ENCODE data around the gene BMP7.
"Not testable (repeated sequence)": the region's sequence is repeated elsewhere in the genome, so short reads cannot be mapped to it uniquely, and the experiment has no call there.

Gene BMP7

DNA sequence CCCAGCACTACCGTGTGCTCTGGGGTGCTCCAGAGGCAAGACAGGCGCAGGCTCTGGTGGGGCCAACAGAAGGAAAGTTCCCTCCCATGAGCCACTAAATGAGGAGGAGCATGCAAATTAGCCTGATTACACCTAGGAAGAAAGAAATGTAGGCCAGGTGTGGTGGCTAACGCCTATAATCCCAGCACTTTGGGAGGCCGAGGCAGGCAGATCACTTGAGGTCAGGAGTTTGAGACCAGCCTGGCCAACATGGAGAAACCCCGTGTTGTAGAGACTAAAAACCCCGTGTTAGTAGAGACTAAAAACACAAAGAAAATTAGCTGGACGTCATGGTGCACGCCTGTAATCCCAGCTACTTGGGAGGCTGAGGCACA lies 75.2 kb downstream of the BMP7 start:
- not testable (repeated sequence) for DNase-seq (ENCODE audit: low read depth, low spot score)

DNA sequence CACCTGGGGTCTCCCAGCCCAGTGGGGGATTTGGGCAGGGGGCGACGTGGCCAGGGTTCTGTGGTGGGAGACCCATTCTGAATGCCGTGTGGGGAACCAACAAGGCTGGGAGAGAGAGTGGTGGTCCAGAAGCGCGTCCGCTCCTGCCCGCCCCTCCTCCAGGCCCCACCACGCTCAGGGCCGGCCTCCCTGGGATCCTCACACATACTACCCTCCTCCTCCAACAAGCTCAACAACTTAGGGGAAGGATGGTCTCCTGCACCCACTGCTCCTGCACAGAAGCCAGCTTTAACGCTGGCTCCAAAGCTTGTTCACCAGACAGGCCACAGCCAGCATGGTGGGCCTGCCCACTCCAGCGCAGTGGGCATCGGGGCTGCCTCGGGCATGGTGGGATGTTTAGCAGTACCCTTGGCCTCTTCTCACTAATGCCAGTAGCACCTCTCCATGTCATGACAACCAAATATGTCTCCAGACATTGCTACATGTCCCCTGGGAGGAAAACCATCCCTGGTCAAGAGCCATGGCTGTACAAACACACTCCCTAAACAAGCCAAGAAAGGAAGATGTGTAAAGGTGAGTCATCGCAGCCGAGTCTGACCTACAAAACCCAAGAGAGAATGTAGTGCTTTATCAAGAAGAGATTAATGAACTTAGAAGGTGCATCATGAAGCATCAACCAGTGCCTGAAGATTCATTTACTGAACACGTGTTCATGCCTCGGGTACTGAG lies 75.7 kb downstream of the BMP7 start:
- no peak for DNase-seq (ENCODE audit: low read depth, low spot score)

DNA sequence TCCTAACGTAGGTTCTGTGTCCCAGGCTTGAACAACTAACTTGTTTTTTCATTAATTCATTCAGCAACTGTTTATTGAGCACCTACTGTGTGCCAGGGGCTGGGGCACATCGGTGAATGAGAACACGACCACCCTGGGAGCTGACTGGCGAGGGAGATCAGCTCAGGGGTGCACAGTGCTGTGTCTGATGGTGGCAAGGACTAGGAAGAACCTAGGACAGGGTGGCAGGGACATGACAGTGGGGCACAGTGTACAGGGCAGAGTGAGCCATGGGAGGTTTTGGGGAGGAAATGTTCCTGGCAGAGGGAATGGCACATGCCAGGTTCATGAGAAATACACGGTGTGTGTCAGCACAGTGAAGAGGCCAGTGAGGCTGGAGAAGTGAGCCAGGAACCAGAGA lies 76.7 kb downstream of the BMP7 start:
- no peak for DNase-seq (ENCODE audit: low read depth, low spot score)

DNA sequence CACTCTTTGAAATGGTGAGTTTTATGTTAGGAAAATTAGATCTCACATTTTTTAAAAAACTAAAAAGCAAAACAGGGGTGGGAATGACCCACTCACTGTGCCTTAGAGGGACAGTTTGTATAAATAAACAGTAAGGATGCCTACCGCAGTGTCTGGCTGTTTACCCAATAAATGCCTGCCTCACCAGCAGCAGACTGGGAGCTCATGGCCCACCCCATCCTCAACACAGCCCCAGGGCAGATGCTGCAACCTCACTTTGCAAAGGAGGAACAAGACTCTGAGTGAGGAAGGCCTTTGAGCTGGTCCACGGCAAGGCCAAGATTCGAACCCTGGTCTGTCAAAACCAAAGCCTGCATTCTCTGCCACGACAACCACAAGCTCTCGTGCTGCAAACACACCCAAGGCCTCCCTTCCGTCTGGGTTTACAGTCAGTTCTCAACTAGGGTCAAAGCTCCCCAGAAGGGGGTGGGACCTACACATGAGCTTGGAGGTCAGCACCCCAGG lies 77.8 kb downstream of the BMP7 start:
- DNase-seq (ENCODE audit: low read depth, low spot score) = no peak

DNA sequence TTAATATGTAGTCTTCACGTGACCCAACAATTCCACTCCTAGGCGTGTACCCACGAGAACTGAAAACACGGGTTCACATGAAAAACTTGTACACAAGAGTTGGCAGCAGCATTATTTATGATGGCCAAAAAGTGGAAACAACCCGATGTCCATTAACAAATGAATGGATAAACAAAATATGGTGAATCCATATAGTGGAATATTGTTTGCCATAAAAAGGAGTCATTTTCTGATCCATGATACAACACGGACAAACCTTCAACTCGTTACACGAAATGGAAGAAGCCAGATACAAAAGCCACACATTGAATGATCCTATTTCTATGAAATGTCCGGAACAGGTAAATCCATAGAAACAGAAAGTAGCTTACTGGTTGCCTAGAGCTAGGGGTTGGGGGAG lies 78.4 kb downstream of the BMP7 start:
- no peak for DNase-seq (ENCODE audit: low read depth, low spot score)

DNA sequence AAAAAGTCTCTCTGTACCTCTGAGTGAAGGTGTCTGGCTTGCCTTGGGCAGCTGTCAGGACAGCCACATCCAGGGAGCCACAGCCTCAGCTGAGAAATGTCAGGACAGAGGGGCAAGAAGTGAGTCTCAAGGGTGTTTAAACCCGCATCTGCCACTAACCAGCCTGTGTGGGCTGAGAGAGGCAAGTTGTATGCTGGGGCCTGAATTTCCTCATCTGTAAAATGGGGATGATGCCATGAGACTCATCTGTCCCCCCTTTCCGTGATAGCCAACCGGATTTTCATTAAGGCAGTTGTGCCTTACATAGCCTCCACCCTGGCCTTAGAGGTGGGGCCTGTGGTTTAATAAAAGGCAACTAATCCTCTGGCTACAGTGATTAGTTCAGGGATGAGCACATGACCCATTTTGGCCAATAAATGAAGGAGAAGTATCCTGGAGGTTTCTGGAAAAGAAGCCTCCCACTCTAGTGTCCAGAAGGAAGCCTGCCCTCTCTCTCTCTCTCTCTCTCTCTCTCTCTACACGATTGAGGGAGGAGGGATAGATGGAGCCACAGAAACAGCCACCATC lies 79.3 kb downstream of the BMP7 start:
- DNase-seq (ENCODE audit: low read depth, low spot score) = no peak

DNA sequence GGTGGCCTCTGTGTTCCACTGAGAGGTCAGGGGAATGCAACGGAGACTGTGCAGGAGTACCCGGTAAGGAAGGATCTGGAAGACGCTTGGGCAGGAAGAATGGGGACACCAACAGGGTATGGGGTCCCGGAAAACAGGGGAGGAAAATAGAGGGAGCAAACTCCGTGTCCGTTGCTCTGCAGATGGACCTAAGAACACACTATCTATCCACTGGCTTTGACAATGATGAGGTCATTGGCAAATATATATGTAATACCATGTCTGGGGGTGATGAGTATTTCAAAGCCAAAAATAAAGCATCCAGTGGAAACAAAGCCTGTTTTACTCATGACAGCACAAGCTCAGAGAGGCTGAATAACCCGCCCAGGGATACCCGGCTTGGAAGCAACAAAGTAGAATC lies 80.2 kb downstream of the BMP7 start:
- DNase-seq (ENCODE audit: low read depth, low spot score) = no peak

DNA sequence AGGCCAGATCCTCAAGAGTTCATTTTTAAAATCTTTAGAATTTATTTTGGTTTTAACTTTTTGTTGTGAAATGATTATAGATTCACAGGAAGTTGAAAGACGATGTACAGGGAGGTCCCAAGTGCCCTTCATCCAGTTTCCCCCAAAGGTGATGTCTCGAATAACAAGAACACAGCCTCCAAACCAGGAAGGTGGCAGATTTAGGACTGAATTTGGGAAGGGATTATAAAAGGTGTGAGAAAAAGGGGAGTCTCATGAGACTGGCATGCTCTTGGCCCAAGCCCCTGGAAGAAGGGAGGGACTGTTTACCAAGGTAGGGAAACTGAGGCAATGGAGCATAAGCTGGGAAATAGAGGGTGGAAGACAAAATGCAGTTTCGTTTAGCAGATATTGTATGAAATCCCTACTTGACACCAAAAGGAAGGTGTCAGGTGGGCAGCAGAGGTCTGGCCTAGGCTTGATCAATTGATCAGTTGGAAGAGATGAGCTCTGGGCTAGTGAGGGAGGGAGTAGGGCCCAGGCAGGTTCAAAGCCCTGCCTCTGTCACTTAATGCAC lies 81.2 kb downstream of the BMP7 start:
- no peak for DNase-seq (ENCODE audit: low read depth, low spot score)

DNA sequence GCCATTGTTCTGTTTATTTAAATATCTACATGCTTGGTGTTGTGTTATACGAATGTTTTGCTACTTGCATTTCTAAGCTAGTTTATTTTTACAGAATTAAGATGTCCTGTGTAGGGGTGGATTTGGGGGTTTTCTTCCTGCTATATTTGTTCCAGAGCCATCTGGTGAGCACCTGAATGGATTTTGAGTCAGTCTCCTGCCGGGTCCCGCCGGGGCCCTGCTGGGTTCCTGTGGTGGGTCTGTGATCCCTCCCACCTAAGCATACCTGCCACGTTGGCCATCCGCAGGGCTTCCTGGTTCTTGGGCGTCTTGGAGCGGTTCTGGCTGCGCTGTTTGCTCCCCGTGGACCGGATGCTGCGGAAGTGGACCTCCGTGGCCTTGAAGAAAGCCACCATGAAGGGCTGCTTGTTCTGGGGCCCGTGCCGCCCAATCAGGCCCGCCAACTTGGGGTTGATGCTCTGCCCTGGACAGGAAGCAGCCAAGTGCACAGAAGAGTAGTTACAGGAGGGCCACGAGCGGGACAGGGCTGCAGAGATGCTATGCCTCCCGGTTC lies 82.9 kb downstream of the BMP7 start:
- no peak for DNase-seq (ENCODE audit: low read depth, low spot score)

DNA sequence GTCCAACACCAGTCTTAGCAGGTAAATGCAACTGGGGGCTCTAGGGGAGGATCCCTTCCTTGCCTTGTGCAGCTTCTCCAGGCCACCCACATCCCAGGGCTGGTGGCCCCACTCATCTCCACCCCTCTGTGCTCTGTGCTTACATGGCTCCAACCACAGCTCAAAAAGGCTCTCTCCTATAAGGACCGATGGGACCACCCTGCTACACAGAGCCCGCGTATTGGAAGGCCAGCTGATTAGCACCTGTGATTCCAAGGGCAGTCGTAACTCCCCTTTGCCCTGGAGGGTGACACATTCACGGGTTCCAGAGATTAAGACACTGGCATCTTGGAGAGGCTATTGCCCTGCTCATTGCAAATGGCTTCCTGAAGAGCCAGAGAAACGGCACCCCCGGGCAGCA lies 84.8 kb downstream of the BMP7 start:
- DNase-seq (ENCODE audit: low read depth, low spot score) = no peak

DNA sequence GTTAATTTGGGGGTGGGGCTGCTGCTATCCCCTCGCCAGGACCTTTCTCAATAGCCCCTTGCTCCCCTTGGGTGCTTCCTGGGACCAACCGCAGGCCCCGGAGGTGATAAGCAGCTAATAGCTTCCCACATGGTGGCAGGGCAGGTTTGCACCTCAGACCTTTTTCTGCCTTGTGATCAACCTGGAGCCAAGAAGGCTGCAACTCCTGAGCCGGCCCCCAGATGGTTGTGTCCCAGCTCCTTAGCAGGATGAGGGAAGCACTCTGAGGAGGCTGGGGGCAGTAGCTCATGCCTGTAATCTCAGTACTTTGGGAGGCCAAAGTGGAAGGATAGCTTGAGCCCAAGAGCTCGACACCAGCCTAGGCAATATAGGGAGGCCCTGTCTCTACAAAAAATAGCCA lies 85.5 kb downstream of the BMP7 start:
- DNase-seq (ENCODE audit: low read depth, low spot score) = no peak

DNA sequence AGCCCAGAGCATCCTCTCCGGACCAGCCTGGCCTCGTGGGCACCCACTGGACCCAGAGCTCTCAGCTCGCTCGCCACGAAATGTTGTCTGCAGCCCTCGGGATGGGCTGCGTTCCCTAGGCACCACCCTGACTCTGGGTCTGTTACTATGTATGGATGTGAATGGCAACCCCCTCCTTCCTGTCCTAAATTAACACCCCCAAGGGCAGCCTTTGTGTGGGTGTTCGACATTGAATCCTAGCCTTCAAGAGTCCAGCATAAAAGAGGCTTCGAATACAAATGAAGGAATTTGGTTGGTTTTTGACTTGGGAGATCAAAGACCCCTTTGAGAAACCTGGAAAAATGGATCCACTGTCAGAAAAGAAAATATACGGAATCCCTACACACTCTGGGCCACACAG lies 86.1 kb downstream of the BMP7 start:
- DNase-seq (ENCODE audit: low read depth, low spot score) = no peak

DNA sequence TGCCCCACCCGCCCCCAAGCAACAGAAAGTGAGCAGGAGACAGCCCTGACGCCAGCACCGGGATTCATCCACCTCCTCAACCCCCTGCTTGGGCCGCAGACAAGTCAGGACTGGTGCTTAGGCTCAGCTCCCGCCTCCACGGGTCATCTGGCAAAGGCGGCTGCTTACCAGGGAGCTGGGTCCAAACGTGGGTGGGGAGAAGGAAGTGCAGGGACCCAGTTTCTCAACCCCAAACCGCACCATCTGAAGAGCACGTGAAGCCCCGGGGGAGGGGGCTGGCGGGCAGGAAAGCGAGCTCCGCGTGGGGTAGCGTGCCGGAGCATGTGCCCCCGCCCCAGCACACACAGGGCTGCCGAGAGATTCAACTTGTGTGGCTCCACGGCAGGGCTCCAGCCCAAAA lies 87.2 kb downstream of the BMP7 start:
- no peak for DNase-seq (ENCODE audit: low read depth, low spot score)

DNA sequence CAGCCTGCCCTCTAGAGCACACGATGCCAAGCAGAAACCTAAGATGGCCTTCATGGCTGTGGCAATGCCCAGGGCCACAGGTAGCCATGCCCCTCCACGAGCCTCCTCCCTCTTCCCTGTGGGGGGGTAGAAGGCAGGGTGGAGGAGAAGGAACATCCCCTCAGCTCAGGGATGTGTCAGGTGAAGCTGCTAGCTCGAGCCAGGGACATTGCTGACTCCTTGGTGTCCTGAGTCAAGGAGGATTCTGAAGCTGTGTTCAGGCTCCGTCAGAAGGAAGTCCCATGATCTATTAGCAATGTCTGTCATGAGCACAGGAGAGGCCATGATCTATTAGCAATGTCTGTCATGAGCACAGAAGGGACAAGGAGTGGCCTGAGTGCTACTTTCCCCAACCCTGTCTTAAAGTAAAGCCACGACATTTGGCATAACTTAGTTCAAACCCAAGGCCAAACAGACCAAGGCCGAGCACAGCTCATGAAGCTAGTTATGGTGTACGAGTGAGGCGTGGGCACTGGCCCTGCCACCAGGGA lies 87.8 kb downstream of the BMP7 start:
- DNase-seq (ENCODE audit: low read depth, low spot score) = no peak

DNA sequence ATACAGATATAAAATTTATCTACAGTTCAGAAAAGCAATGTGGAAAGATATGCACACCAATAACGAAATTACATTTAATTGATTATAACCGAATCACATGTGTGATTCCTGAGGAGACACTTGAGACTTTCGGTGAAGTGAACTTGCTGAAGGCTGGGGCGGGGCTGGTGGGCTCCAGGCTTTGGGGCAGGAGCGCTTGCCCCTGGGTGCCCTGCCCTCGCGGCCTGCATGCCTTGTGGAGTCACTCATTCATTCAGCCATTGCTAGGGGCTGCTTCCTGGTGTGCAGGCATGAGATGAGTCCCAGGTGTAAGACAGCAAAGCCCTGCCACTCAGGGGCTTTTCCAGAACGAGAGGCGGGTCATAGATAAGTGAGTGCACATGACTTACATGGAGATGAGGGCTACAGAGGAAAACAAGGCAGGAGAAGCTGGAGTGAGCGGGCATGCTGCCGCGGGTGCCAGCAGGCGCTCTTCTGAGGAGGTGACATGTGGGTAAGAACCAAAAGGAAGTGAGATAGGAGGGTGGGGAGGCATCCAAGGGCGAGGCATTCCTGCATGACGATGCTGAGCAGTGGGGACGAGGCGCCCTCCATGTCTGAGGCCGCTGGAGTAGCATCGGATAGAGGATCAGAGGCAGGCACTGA lies 88.7 kb downstream of the BMP7 start:
- no peak for DNase-seq (ENCODE audit: low read depth, low spot score)

DNA sequence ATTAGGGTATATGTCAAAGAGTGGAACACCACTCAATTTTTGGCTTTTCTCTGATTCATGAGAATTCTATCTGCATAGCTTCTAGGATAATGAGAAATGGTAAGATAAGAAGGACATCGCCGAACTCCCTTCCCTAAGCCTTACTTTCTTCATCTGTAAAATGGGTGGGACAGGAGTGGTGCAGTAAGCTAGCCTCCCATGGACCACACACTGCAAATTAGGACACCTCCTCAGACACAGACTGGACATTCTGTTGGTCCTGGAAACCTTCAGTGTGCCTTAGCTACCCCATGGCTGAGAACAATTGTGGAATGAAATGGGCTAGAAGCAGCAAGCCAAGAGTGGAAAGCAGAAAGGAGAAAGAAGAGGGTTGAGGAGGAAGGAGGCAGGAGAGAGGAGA lies 89.6 kb downstream of the BMP7 start:
- DNase-seq (ENCODE audit: low read depth, low spot score) = no peak

DNA sequence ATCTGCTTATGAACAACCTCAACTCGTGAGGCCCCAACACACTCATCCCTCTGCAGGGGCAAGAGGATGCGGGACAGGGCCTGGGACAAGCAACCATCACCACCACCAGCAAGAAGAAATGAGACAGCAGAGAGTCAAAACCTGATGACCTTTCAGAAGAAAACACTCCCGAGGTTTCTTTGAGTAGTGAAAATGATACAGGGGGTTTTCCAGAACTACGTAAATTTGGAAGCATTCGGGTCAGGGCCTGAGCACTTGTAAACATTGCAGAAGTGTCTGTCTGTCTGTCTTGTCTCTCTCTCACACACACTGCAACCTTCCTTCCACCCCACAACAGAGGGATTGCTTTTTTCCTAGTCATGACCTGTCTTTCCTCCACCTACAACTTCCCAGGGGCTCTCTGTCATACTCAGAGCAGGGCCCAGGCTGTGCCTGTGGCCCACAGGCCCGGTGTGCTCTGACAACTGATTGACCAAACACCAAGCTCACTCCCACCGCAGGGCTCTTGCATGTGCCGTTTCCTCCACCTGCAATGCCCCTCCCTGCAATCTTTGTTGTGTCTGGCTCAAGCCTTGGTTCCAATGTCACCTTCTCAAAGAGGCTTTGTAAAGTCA lies 90.9 kb downstream of the BMP7 start:
- DNase-seq (ENCODE audit: low read depth, low spot score) = no peak

DNA sequence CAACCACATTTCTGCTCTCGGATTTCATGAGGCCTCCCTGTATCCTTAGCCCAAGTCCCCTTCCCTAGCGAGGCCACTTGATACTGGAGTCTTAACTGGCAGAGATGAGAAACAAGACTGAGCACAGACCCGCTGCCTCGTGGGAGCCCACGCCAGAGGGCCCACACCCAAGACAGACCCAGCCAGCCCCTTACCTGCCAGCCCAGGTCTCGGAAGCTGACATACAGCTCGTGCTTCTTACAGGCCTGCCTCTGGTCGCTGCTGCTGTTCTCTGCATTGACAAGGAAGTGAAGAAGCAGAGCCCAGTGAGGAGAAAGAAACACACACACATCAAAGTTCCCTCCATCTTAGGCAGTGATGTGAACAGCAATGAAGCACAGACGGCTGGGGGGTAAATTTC lies 91.7 kb downstream of the BMP7 start:
- no peak for DNase-seq (ENCODE audit: low read depth, low spot score)

DNA sequence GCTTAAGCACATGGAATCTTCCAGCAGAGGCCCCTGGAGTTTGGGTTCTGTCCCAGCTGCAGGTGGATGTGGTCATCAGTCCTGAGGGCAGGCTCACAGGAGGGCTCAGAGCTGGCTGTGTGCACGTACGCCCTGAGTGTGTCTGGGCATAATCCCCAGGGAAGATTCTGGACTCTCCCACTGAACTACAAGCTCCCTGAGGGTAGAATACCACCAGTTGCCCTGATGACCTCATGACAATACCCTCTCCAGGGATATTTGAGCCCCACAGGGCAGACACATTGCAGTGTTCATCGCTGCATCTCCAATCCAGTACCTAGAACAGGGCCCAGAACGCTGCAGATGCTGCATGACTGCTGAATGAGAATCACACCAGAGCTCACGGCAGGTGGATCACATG lies 92.5 kb downstream of the BMP7 start:
- DNase-seq (ENCODE audit: low read depth, low spot score) = no peak

DNA sequence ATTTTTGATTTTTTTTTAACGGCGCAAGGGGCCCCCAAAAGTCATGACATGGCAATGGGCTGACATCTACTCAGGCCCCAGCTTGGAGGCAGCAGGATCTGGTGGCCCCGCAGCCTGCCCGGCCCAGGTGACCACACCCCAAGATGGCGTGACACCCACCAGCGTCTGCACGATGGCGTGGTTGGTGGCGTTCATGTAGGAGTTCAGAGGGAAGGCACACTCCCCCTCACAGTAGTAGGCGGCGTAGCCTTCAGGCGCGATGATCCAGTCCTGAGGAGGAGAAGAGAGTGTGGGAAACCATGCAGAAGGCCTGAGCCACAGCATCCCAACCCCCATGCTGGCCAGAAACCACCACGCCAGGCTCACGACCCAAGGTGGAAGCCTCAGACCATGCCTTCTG lies 93.4 kb downstream of the BMP7 start:
- no peak for DNase-seq (ENCODE audit: low read depth, low spot score)

DNA sequence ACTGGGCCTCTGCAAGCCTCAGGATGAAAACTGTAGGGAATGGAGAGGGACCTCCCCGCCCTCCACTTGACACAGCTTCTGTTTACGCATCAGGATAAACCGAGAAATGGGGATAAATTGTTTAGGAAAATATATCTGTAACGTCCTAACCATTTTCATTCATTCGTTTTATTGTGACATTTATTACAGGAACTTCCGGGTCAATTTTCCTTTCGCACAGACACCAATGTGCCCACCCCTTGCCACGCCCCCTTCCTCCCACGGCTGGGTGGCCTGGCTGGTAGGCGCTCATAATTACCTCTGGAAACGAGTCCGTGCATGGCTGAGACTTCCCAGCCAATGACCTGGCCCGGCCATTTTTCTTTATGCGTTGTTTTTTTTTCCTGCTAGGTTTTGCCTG lies 96.1 kb downstream of the BMP7 start:
- no peak for DNase-seq (ENCODE audit: low read depth, low spot score)

DNA sequence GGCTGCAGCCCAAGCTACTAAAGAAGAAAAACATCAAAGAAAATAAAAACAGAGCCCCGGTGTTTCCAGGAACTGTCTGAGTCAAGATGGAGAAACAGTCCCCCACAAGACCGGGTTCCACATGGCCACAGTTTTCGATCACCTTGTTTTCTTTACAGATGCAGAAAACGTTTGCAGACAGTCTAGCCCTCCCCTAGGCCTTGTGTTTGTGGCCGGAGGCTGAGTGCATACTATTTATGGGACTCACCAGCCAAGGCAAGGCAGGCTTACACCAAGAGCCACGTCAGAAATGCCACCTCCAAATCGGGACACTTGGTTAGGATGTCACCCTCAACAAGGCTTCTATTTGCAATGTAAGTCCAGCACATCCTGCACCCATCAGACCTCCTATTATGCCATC lies 97.3 kb downstream of the BMP7 start:
- DNase-seq (ENCODE audit: low read depth, low spot score) = no peak

All from astrocyte of the hippocampus (primary cell).